Muscle layer of duodenum (tissue), 2 donors: ENCODE measurements around the gene SLC39A10.

Experiments used
- H3K27ac ChIP-seq: one replicate; pipeline ENCODE4 v1.7.0; 2013; ENCODE audit warnings: mild to moderate bottlenecking, low read length
- H3K27me3 ChIP-seq: one replicate; pipeline ENCODE4 v1.7.0; 2013; ENCODE audit warnings: low read depth, mild to moderate bottlenecking, control low read depth, low read length
- H3K36me3 ChIP-seq, 2 donors: one replicate each; pipeline ENCODE4 v1.7.0; 2013; ENCODE audit warnings: low read length in 2 of 2, control low read depth in 1 of 2, mild to moderate bottlenecking in 1 of 2; ENCODE audit not compliant: insufficient read depth in 2 of 2, control insufficient read depth in 1 of 2
- H3K4me1 ChIP-seq, 2 donors: one replicate each; pipeline ENCODE4 v1.7.0; 2013; ENCODE audit warnings: low read length in 2 of 2, mild to moderate bottlenecking in 2 of 2, control low read depth in 1 of 2, moderate library complexity in 1 of 2; ENCODE audit not compliant: insufficient read depth in 2 of 2, control insufficient read depth in 1 of 2
- H3K4me3 ChIP-seq, 2 donors: one replicate each; pipeline ENCODE4 v1.7.0; 2013; ENCODE audit warnings: low read length in 2 of 2, low read depth in 1 of 2, mild to moderate bottlenecking in 1 of 2
- H3K9me3 ChIP-seq, 2 donors: one replicate each; pipeline ENCODE4 v1.7.0; 2013; ENCODE audit warnings: low read length in 2 of 2, control low read depth in 1 of 2, mild to moderate bottlenecking in 1 of 2; ENCODE audit not compliant: control insufficient read depth in 1 of 2
- donor health status: healthy.

Gene SLC39A10

DNA sequence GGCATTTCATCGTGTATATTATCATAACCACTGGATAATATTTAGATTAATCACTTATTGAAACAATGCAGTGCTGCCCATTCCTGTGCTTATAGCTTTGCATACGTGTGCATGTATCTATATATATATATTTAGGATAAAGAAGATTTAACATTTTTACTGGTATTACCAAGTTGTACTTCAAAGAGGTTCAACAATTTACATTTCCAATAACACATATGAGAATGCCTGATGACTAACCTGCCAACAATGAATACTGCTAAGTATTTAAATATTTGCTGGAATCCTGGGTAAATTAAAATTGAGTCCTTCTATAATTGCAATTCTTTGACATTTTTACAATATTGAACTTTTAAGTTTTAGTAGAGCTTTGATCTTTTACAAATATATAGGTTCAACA, 111.4 kb downstream of the SLC39A10 start:
- H3K9me3 ChIP-seq: peaks cover 0 to 4% of the 10 kb centered on the region in 2 donors
- H3K4me3 ChIP-seq: no peak overlapping the region
- H3K27ac ChIP-seq: no peak overlapping the region
- no peaks in the 10 kb centered on the region for H3K36me3 ChIP-seq
- no peaks in the 10 kb centered on the region for H3K4me1 ChIP-seq
- no peaks in the 10 kb centered on the region for H3K27me3 ChIP-seq

GRCh38 chr2:195769975-195770374, 112.9 kb downstream of the SLC39A10 start:
- Histone ChIP-seq H3K27ac (no peak overlapping the region), H3K4me3 (no peak overlapping the region), H3K27me3 (no peaks in the 10 kb centered on the region), H3K9me3 (peaks cover 0 to 3% of the 10 kb centered on the region in 2 donors), H3K4me1 (no peaks in the 10 kb centered on the region), H3K36me3 (no peaks in the 10 kb centered on the region)

GRCh38 chr2:195779491-195779890, 122.5 kb downstream of the SLC39A10 start:
- H3K27me3 ChIP-seq: no peaks in the 10 kb centered on the region
- H3K4me3 ChIP-seq: no peak overlapping the region
- no peaks in the 10 kb centered on the region for H3K36me3 ChIP-seq
- no peak overlapping the region for H3K27ac ChIP-seq
- H3K4me1 ChIP-seq: no peaks in the 10 kb centered on the region
- no peaks in the 10 kb centered on the region for H3K9me3 ChIP-seq

DNA sequence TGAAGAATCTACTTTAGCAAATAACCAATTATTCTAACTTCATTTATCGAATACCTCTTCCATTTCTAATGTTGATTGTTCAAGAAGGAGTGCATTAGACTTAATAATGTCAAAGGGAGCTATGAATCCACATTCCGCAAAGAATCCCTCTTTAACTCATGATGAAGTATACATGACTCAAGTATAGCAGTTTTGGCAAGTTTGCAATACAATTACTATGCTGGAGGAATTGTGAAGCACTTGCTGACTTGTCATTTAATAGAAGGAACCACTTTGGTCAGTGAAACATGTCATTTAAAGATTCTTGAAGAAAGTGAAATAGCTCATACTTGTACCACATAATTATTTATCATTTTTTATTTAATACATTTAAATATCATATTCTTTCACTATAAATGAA, 125.1 kb downstream of the SLC39A10 start:
- Histone ChIP-seq H3K27ac (no peak overlapping the region), H3K4me3 (no peak overlapping the region), H3K27me3 (no peaks in the 10 kb centered on the region), H3K4me1 (no peaks in the 10 kb centered on the region), H3K9me3 (no peaks in the 10 kb centered on the region), H3K36me3 (no peaks in the 10 kb centered on the region)
